PC-9 (cell line): ENCODE results near the gene FOXC1.

ENCODE experiments used
- CTCF ChIP-seq: fragments of 200-600 bp; sonication (generic); conservative IDR thresholded peaks from 2 replicates; pipeline ENCODE4 v1.6.1; 2017; ENCODE audit warnings: mixed run types, antibody characterized with exemption, mild to moderate bottlenecking, moderate library complexity
- EZH2 ChIP-seq: fragments of 200-600 bp; sonication (generic); IDR thresholded peaks from 2 replicates; pipeline ENCODE4 v1.8.0; 2017; ENCODE audit warnings: antibody characterized with exemption, low read depth

GRCh38 chr6:1598433-1598832 lies 11.3 kb upstream of the FOXC1 start:
- TF ChIP-seq CTCF (no peak), EZH2 (no peak)
